H1 (cell line): ENCODE measurements around the gene SRXN1. TPM values are rescaled to one million over a fixed set of nuclear protein-coding genes. Genes with fewer than 3 reads are reported as not detected.

ENCODE experiments used
- CTCF ChIA-PET: fragments of 300-600 bp; sonication (Branson Sonifier 250); formaldehyde crosslinking; loops from one replicate; lab custom pipeline; 2021; ENCODE audit not compliant: partially characterized antibody; lab: Charles Lee
- POLR2A ChIA-PET: fragments of 300-600 bp; sonication (Branson Sonifier 250); formaldehyde crosslinking; loops from one replicate; lab custom pipeline; 2021; ENCODE audit warnings: inconsistent platforms; ENCODE audit not compliant: partially characterized antibody; lab: Charles Lee
- DNase-seq, 2 experiments: peaks; one replicate each; pipeline versions ENCODE4 v3.0.0 to v3.0.0-alpha.2; 2010 to 2022; ENCODE audit warnings: low spot score in 2 of 2, low read depth in 1 of 2, mixed read lengths in 1 of 2
- FAIRE-seq: peaks from 2 replicates; lab custom pipeline; 2011; peaks lifted over from hg19 to GRCh38; lab: Jason Lieb, UNC
- H2AFZ ChIP-seq: 2 replicates; pipeline ENCODE4 v1.8.1; 2012; ENCODE audit warnings: low read length, inconsistent platforms
- H2AK5ac ChIP-seq: 2 replicates; pipeline ENCODE4 v1.6.1; 2013; ENCODE audit warnings: low read depth, low read length
- H2BK120ac ChIP-seq: replicated peaks from 2 replicates; pipeline ENCODE3; 2013; ENCODE audit warnings: low read depth, low read length, inconsistent platforms
- H2BK12ac ChIP-seq: 2 replicates; pipeline ENCODE4 v1.6.1; 2013; ENCODE audit warnings: low read depth, low read length
- H2BK15ac ChIP-seq: 2 replicates; pipeline ENCODE4 v1.6.1; 2013; ENCODE audit warnings: low read length
- H2BK20ac ChIP-seq: 2 replicates; pipeline ENCODE4 v1.6.1; 2013; ENCODE audit warnings: low read length
- H2BK5ac ChIP-seq: 2 replicates; pipeline ENCODE4 v1.6.1; 2013; ENCODE audit warnings: low read depth, low read length
- H3K14ac ChIP-seq: 2 replicates; pipeline ENCODE4 v1.6.1; 2013; ENCODE audit warnings: inconsistent platforms; ENCODE audit not compliant: insufficient read length
- H3K18ac ChIP-seq: 2 replicates; pipeline ENCODE4 v1.6.1; 2013; ENCODE audit warnings: low read length; ENCODE audit errors: extremely low read depth
- H3K23ac ChIP-seq: 2 replicates; pipeline ENCODE4 v1.6.1; 2013; ENCODE audit warnings: inconsistent platforms; ENCODE audit not compliant: insufficient read length
- H3K23me2 ChIP-seq: 2 replicates; pipeline ENCODE4 v1.6.1; 2013; ENCODE audit warnings: low read depth, low read length
- H3K27ac ChIP-seq: 2 replicates; pipeline ENCODE4 v1.6.1; 2011; ENCODE audit warnings: low read depth, low read length, inconsistent platforms
- H3K27me3 ChIP-seq, 4 experiments: replicated peaks in 1 of 4; 1 replicate in 1 of 4; 2 replicates in 3 of 4; pipeline versions ENCODE4 v1.6.1 to v1.8.1; 2011 to 2013; ENCODE audit warnings: low read length in 3 of 4, mild to moderate bottlenecking in 3 of 4, inconsistent platforms in 2 of 4, mixed read lengths in 2 of 4, moderate library complexity in 1 of 4; ENCODE audit not compliant: control insufficient read depth in 3 of 4, insufficient read depth in 3 of 4; ENCODE audit errors: extremely low read depth in 1 of 4
- H3K36me3 ChIP-seq, 4 experiments: 2 replicates each; pipeline versions ENCODE4 v1.6.1 to v1.8.1; 2011 to 2013; ENCODE audit warnings: mild to moderate bottlenecking in 4 of 4, low read length in 3 of 4, moderate library complexity in 2 of 4, control low read depth in 1 of 4, inconsistent platforms in 1 of 4; ENCODE audit not compliant: insufficient read depth in 4 of 4, control insufficient read depth in 2 of 4
- H3K4ac ChIP-seq: replicated peaks from 2 replicates; pipeline ENCODE3; 2013; ENCODE audit warnings: low read length, low read depth, mixed read lengths, inconsistent platforms; ENCODE audit not compliant: insufficient read length
- H3K4me1 ChIP-seq, 4 experiments: replicated peaks in 1 of 4; 1 replicate in 1 of 4; 2 replicates in 3 of 4; pipeline versions ENCODE4 v1.6.1 to v1.8.1; 2011 to 2013; ENCODE audit warnings: low read length in 3 of 4, inconsistent platforms in 2 of 4, mixed read lengths in 1 of 4; ENCODE audit not compliant: insufficient read depth in 4 of 4, control insufficient read depth in 3 of 4
- H3K4me2 ChIP-seq, 2 experiments: 2 replicates each; pipeline versions ENCODE4 v1.6.1 to v1.8.1; 2011 to 2013; ENCODE audit warnings: low read depth in 2 of 2, low read length in 2 of 2, control low read depth in 1 of 2, inconsistent platforms in 1 of 2, mild to moderate bottlenecking in 1 of 2; ENCODE audit not compliant: insufficient read depth in 1 of 2
- H3K4me3 ChIP-seq, 4 experiments: fragments of 200-600, 300-600 bp in 1 of 4; sonication (generic), shearing (Covaris generic), sonication (Bioruptor Twin) in 1 of 4; 2 replicates each; pipeline versions ENCODE4 v1.5.1 to v1.8.1; 2011 to 2016; ENCODE audit warnings: low read length in 4 of 4, low read depth in 3 of 4, control low read depth in 2 of 4, inconsistent platforms in 2 of 4, mild to moderate bottlenecking in 2 of 4, mixed read lengths in 1 of 4, moderate library complexity in 1 of 4; ENCODE audit not compliant: insufficient read depth in 2 of 4; ENCODE audit errors: extremely low read depth in 1 of 4
- H3K56ac ChIP-seq: replicated peaks from 2 replicates; pipeline ENCODE3; 2013; ENCODE audit warnings: low read depth, mild to moderate bottlenecking, mixed read lengths, low read length, inconsistent platforms; ENCODE audit not compliant: insufficient read length
- H3K79me1 ChIP-seq: 2 replicates; pipeline ENCODE4 v1.6.1; 2013; ENCODE audit warnings: low read depth, low read length, control low read depth
- H3K79me2 ChIP-seq, 2 experiments: 2 replicates each; pipeline versions ENCODE4 v1.6.1 to v1.8.1; 2012 to 2013; ENCODE audit warnings: low read length in 2 of 2, mild to moderate bottlenecking in 2 of 2, inconsistent platforms in 1 of 2; ENCODE audit not compliant: insufficient read depth in 2 of 2, control insufficient read depth in 1 of 2
- H3K9ac ChIP-seq, 4 experiments: replicated peaks in 1 of 4; 1 replicate in 1 of 4; 2 replicates in 3 of 4; pipeline versions ENCODE4 v1.6.1 to v1.8.1; 2011 to 2013; ENCODE audit warnings: low read depth in 3 of 4, low read length in 3 of 4, control low read depth in 2 of 4, mild to moderate bottlenecking in 2 of 4, moderate library complexity in 2 of 4, inconsistent platforms in 1 of 4; ENCODE audit errors: extremely low read depth in 1 of 4
- H3K9me3 ChIP-seq, 2 experiments: 2 replicates each; pipeline versions ENCODE4 v1.6.1 to v1.8.1; 2012 to 2013; ENCODE audit warnings: mild to moderate bottlenecking in 2 of 2, moderate library complexity in 2 of 2, control low read depth in 1 of 2, inconsistent platforms in 1 of 2, low read depth in 1 of 2, low read length in 1 of 2, mixed read lengths in 1 of 2; ENCODE audit not compliant: insufficient read depth in 2 of 2
- H4K20me1 ChIP-seq, 2 experiments: replicated peaks in 1 of 2; 2 replicates each; pipeline versions ENCODE3 to v1.8.1; 2011 to 2013; ENCODE audit warnings: inconsistent platforms in 2 of 2, low read length in 2 of 2, mild to moderate bottlenecking in 1 of 2; ENCODE audit not compliant: insufficient read depth in 2 of 2, control insufficient read depth in 1 of 2
- H4K5ac ChIP-seq: 2 replicates; pipeline ENCODE4 v1.6.1; 2013; ENCODE audit warnings: low read length, low read depth, mixed read lengths, inconsistent platforms; ENCODE audit not compliant: insufficient read length
- H4K8ac ChIP-seq: 2 replicates; pipeline ENCODE4 v1.8.0; 2013; ENCODE audit warnings: mild to moderate bottlenecking, moderate library complexity, low read length, inconsistent platforms; ENCODE audit not compliant: insufficient read depth; ENCODE audit errors: extremely low read depth
- H4K91ac ChIP-seq: replicated peaks from 2 replicates; pipeline ENCODE3; 2013; ENCODE audit warnings: low read length, mixed read lengths, inconsistent platforms; ENCODE audit not compliant: insufficient read length
- CBX5 ChIP-seq: fragments of 300-800, 300-1000 bp; sonication (generic); IDR thresholded peaks from 2 replicates; pipeline ENCODE4 v1.7.1; 2016; ENCODE audit warnings: antibody characterized with exemption, low read length, low read depth
- KDM4A ChIP-seq: IDR thresholded peaks from one replicate; pipeline ENCODE4 v1.7.1; 2012; ENCODE audit warnings: low read depth, mild to moderate bottlenecking, moderate library complexity, low read length, inconsistent platforms; ENCODE audit not compliant: severe bottlenecking
- RAD21 ChIP-seq, 2 experiments: IDR thresholded peaks in 1 of 2; conservative IDR thresholded peaks in 1 of 2; 2 replicates each; pipeline ENCODE4 v1.6.1; 2011; ENCODE audit warnings: low read depth in 2 of 2, low read length in 2 of 2, improper control_type of control experiment in 1 of 2, inconsistent platforms in 1 of 2, mild to moderate bottlenecking in 1 of 2, moderate library complexity in 1 of 2
- SIN3A ChIP-seq, 2 experiments: IDR thresholded peaks in 1 of 2; conservative IDR thresholded peaks in 1 of 2; 2 replicates each; pipeline ENCODE4 v1.6.1; 2011 to 2012; ENCODE audit warnings: low read length in 2 of 2, improper control_type of control experiment in 1 of 2, low read depth in 1 of 2, mild to moderate bottlenecking in 1 of 2
- TAF1 ChIP-seq: IDR thresholded peaks from 2 replicates; pipeline ENCODE4 v1.6.1; 2011; ENCODE audit warnings: mild to moderate bottlenecking, low read depth, low read length
- YY1 ChIP-seq: IDR thresholded peaks from 2 replicates; pipeline ENCODE4 v1.6.1; 2011; ENCODE audit warnings: low read depth, mild to moderate bottlenecking, low read length
- WGBS, 2 experiments: shearing (Covaris generic) in 1 of 2; methylation state at CpG; one replicate each; pipeline versions ENCODE4 v1.1.6 to v1.1.7; 2013 to 2015; ENCODE audit warnings: low lambda C conversion rate in 2 of 2, mixed read lengths in 2 of 2, inconsistent platforms in 1 of 2, low coverage in 1 of 2, missing lambda C conversion rate in 1 of 2; ENCODE audit not compliant: insufficient replicate concordance in 2 of 2, insufficient coverage in 1 of 2, insufficient read length in 1 of 2; ENCODE audit errors: extremely low coverage in 1 of 2, missing lambda C conversion rate in 1 of 2; 5-methylcytosine and 5-hydroxymethylcytosine counted together
- polyA plus RNA-seq, 7 experiments: library from polyadenylated mRNA; depleted of rRNA in 3 of 7; stranded (reverse) in 5 of 7; unstranded in 2 of 7; fragments of >200 nt in 5 of 7; fragments of 200-250 nt in 2 of 7; gene quantifications; 1 replicate in 5 of 7; 2 replicates in 1 of 7; 4 replicates in 1 of 7; pipeline versions ENCODE4 v1.2.1 to v1.2.3, GENCODE V29; 2011 to 2013; ENCODE audit warnings: missing spikeins in 2 of 7, mixed read lengths in 2 of 7
- total RNA-seq: library from RNA; stranded (reverse); fragmentation: NEBNext Ultra II Directional; extraction: Animal tissue kit (Norgen Biotek cat#: 25700); gene quantifications from 2 replicates; pipeline ENCODE4 v1.2.1, GENCODE V29; 2021
- TF ChIP-seq, protein P1 (sequence below): IDR thresholded peaks from 2 replicates; pipeline ENCODE4 v1.6.1; 2012; ENCODE audit warnings: inconsistent platforms

The SRXN1 gene
- total and polyA plus RNA-seq, 2 of the 8 experiments (the other 6 are each of a cell fraction or from before 2014, with no cell fraction given): 12.2 to 15.8 TPM

DNA sequence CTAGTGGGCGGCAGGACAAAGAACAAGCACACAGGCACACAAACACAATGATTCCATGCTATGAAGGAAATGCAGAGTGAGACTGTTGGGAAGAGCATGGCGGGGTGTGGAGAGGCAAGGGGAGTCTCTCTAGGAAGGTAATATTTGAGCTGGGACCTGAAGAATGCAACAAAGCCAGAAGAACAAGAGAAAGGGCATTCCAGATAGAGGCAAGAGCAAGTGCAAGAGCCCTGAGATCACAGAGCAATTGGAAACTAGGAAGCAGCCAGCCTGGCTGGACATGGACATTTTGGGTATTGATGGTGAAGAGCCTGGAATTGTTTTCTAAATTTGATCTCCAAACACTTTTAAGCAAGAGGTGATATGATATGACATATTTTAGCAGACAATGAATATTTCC, 15.4 kb downstream of the SRXN1 start:
- H3K18ac ChIP-seq: no peak overlapping the region
- ChIA-PET POLR2A (no interaction called here), CTCF (interaction anchor here (1.0 to 2.6 kb wide), 4 partner anchors 8 to 101 kb away, joined by 3 to 12 read pairs (median 4); no protein-coding TSS in a partner anchor)
- no peaks in the 10 kb centered on the region for H3K36me3 ChIP-seq
- H3K23ac ChIP-seq: no peak overlapping the region
- no peak overlapping the region for H2BK120ac ChIP-seq
- no peak overlapping the region for H2BK15ac ChIP-seq
- no peak overlapping the region for H2BK12ac ChIP-seq
- H3K4me3 ChIP-seq: no peak overlapping the region
- H2AK5ac ChIP-seq: no peak overlapping the region
- H3K9me3 ChIP-seq: no peaks in the 10 kb centered on the region
- H2AFZ ChIP-seq: no peak overlapping the region
- no peaks in the 10 kb centered on the region for H3K79me2 ChIP-seq
- H4K5ac ChIP-seq: no peak overlapping the region
- H4K91ac ChIP-seq: no peak overlapping the region
- H3K27ac ChIP-seq: no peak overlapping the region
- WGBS, 2 experiments: 88% methylated on average over 2 of the region's 2 CpGs; no CpG with 5 or more reads in 1 of the 2 experiments
- H3K4me2 ChIP-seq: no peak overlapping the region
- H3K9ac ChIP-seq: no peak overlapping the region
- DNase-seq (no peak), FAIRE-seq (no peak)
- no peak overlapping the region for H3K14ac ChIP-seq
- H3K56ac ChIP-seq: no peak overlapping the region
- H3K79me1 ChIP-seq: no peaks in the 10 kb centered on the region
- no peak overlapping the region for H4K8ac ChIP-seq
- H3K23me2 ChIP-seq: no peaks in the 10 kb centered on the region
- peaks cover 0 to 2% (median 0%) of the 10 kb centered on the region in 4 experiments; a peak in 1 of 7 replicates for H3K4me1 ChIP-seq
- no peak overlapping the region for H2BK20ac ChIP-seq
- H2BK5ac ChIP-seq: no peak overlapping the region
- H4K20me1 ChIP-seq: no peaks in the 10 kb centered on the region
- H3K27me3 ChIP-seq: no peaks in the 10 kb centered on the region; a peak in 1 of 7 replicates
- no peak overlapping the region for H3K4ac ChIP-seq
- TF ChIP-seq KDM4A: no peak
- no peak for TF ChIP-seq RAD21 (IDR thresholded peaks at IDR 0.05 in 1 of 2, conservative IDR thresholded peaks at IDR 0.05 in 1 of 2; ENCODE audit: low read depth in 2 of 2, low read length in 2 of 2)
- no peak for TF ChIP-seq YY1
- TF ChIP-seq, protein P1, sequence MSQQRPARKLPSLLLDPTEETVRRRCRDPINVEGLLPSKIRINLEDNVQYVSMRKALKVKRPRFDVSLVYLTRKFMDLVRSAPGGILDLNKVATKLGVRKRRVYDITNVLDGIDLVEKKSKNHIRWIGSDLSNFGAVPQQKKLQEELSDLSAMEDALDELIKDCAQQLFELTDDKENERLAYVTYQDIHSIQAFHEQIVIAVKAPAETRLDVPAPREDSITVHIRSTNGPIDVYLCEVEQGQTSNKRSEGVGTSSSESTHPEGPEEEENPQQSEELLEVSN: no peak
- TF ChIP-seq SIN3A (conservative IDR thresholded peaks at IDR 0.05 in 1 of 2, IDR thresholded peaks at IDR 0.05 in 1 of 2; ENCODE audit: low read depth in 1 of 2, low read length in 2 of 2): no peak
- no peak for TF ChIP-seq CBX5
- no peak for TF ChIP-seq TAF1
